Activated CD4-positive, alpha-beta T cell treated with anti-CD3 and anti-CD28 coated beads for 36 hours (primary cell): Measurements from ENCODE around the gene TKFC. TPM values are rescaled to one million over a fixed set of nuclear protein-coding genes. Genes with fewer than 3 reads are reported as not detected.
A peak's percentile ranks its signal among the peaks of the same experiment; 100 is the strongest.
"Not testable (repeated sequence)": the region's sequence is repeated elsewhere in the genome, so short reads cannot be mapped to it uniquely, and the experiment has no call there.

Experiments
- ATAC-seq: fragments of 200-7000 bp; cut with Tn5 transposase; one replicate; pipeline ENCODE4 v1.10.0; 2021; ENCODE audit warnings: mild to moderate bottlenecking, moderate library complexity
- CTCF ChIA-PET: fragments of 350-600 bp; sonication (Branson Sonifier 250); formaldehyde crosslinking; loops from one replicate; lab custom pipeline; 2021; ENCODE audit warnings: antibody characterized with exemption; lab: Charles Lee
- POLR2A ChIA-PET: fragments of 350-600 bp; sonication (Branson Sonifier 250); formaldehyde crosslinking; loops from one replicate; lab custom pipeline; 2021; ENCODE audit warnings: antibody characterized with exemption, inconsistent platforms; lab: Charles Lee
- DNase-seq: peaks from one replicate; pipeline ENCODE4 v3.0.0-alpha.2; 2020
- H3K27ac Mint-ChIP-seq: one replicate; pipeline ENCODE4 v1.8.0; 2021; ENCODE audit warnings: mixed read lengths
- H3K27me3 Mint-ChIP-seq: one replicate; pipeline ENCODE4 v1.8.0; 2021; ENCODE audit warnings: mixed read lengths
- H3K36me3 Mint-ChIP-seq: one replicate; pipeline ENCODE4 v1.8.0; 2021; ENCODE audit warnings: low read depth, mixed read lengths
- H3K4me1 Mint-ChIP-seq: one replicate; pipeline ENCODE4 v1.8.0; 2021; ENCODE audit warnings: mixed read lengths
- H3K4me3 Mint-ChIP-seq: one replicate; pipeline ENCODE4 v1.8.0; 2021; ENCODE audit warnings: mild to moderate bottlenecking, moderate library complexity, mixed read lengths
- H3K9me3 Mint-ChIP-seq: one replicate; pipeline ENCODE4 v1.8.0; 2021; ENCODE audit warnings: low read depth, mixed read lengths
- intact Hi-C, 2 experiments: fragments of 100-400 bp; cut with DNase I in 1 of 2; cut with micrococcal nuclease in 1 of 2; formaldehyde crosslinking; loops; one replicate each; pipeline versions ENCODE4 v1.14.2 to v1.15.1; 2022 to 2024; cut with DNase I, micrococcal nuclease
- total RNA-seq, 2 experiments: library from RNA; stranded (reverse); gene quantifications; one replicate each; pipeline ENCODE4 v1.2.3, GENCODE V29; 2021

TKFC gene
- total RNA-seq, 2 experiments from 2014 or later: 100 to 107 TPM

DNA sequence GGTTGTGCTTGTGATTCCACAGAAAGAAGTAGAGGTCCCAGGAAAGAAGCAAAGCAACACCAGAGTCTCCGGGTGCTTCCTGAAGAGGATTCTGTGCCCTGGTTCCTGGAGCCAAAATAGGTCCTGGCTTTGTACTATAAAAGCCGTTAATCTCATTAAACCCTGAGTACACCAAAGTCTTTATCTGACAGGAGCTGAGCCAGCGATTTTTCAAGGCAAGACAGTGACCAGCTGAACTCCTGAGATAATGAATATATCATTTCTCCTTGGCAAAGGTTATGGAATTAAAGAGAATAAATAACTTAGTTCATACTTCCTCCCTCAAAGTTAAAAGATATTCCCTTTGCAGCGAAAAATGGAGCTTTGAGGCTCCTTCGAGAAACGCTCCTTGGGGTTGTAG, 34.4 kb downstream of the TKFC start:
- intact Hi-C loops: no loop called here
- Mint-ChIP-seq H3K4me1 (peaks cover 21% of the 10 kb centered on the region), H3K36me3 (peaks cover 50% of the 10 kb centered on the region), H3K27me3 (no peaks in the 10 kb centered on the region), H3K4me3 (no peak overlapping the region), H3K9me3 (no peaks in the 10 kb centered on the region), H3K27ac (no peak overlapping the region)
- ChIA-PET CTCF (interaction anchor here (1.3 to 9.5 kb wide), 4 partner anchors 17 to 68 kb away, joined by 4 to 66 read pairs (median 17); partner anchors contain the start of genes DDB1 and TKFC), POLR2A (no interaction called here)
- no peak for DNase-seq
- ATAC-seq: no peak

DNA sequence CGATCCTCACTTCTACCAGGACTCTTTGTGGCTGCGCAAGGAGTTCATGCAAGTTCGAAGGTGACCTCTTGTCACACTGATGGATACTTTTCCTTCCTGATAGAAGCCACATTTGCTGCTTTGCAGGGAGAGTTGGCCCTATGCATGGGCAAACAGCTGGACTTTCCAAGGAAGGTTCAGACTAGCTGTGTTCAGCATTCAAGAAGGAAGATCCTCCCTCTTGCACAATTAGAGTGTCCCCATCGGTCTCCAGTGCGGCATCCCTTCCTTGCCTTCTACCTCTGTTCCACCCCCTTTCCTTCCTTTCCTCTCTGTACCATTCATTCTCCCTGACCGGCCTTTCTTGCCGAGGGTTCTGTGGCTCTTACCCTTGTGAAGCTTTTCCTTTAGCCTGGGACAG, 35.6 kb downstream of the TKFC start:
- ChIA-PET POLR2A (no interaction called here), CTCF (interaction anchor here (0.6 to 4.5 kb wide), 4 partner anchors 14 to 67 kb away, joined by 3 to 28 read pairs (median 4); no protein-coding TSS in a partner anchor)
- Mint-ChIP-seq H3K4me1 (peaks cover 12% of the 10 kb centered on the region), H3K4me3 (no peak overlapping the region), H3K27me3 (no peaks in the 10 kb centered on the region), H3K36me3 (peaks cover 49% of the 10 kb centered on the region), H3K9me3 (no peaks in the 10 kb centered on the region), H3K27ac (no peak overlapping the region)
- DNase-seq (no peak), ATAC-seq (no peak)
- intact Hi-C loops: no loop called here

DNA sequence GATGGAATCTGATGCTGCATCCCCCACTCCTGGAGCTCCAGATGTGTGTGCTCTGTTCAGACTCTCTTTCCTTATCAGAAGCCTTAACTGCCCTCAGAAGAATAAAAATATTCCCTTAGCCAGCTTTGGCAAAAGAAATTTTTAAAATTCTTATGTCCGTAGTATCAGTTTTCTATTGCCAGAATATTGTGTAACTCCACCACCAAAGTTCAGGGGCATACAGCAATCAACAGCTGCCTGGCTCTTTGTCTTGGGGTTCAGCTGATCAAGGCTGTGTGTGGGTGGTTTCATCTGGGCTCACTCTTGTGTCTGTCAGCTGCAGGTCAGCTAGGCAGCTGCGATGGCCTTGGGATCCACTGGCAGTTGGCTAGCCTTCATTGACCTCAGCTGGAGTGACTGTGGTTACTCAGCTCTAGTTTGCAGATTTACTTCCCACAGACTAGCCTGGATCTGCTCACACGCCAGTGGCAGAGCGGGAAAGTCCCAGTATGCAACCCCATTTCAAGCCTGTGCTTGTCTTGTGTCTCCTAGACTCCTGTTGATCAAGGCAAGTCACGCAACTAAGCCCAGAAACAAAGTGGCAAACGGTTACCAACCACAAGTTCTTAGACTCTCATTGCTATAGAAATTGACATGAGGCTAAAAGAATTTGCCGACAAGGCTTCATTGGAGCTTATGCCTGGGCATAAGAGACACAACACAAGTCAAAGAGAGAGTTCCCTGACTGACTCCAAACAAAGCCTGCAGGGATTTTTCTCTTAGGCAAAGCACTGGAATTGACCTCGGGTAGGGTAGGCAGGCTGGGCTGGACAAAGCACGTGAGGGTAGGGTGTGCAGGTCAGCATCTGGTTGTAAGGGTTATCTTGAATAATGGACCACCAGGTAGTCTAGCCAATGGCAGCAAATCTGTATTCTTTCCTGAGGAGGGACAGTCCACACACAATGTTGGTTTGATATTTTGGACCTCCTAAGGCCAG, 36.6 kb downstream of the TKFC start:
- POLR2A ChIA-PET: interaction anchor here (1.4 kb wide), 1 partner anchor 29 kb away, joined by 4 read pairs; no protein-coding TSS in a partner anchor
- no peak overlapping the region for H3K27ac Mint-ChIP-seq
- peaks cover 7% of the 10 kb centered on the region for H3K4me1 Mint-ChIP-seq
- peaks cover 45% of the 10 kb centered on the region for H3K36me3 Mint-ChIP-seq
- intact Hi-C loops: no loop called here
- H3K9me3 Mint-ChIP-seq: no peaks in the 10 kb centered on the region
- no peaks in the 10 kb centered on the region for H3K27me3 Mint-ChIP-seq
- no peak for DNase-seq
- CTCF ChIA-PET: interaction anchor here (0.6 to 4.5 kb wide), 8 partner anchors 8 to 66 kb away, joined by 3 to 28 read pairs (median 5); partner anchors contain the start of genes CYB561A3, TMEM138 and TMEM216
- no peak for ATAC-seq
- no peak overlapping the region for H3K4me3 Mint-ChIP-seq

- Mint-ChIP-seq H3K27me3 (no peaks in the 10 kb centered on the region), H3K4me3 (no peak overlapping the region), H3K9me3 (peaks cover 3% of the 10 kb centered on the region), H3K27ac (peak overlapping the region; percentile 59), H3K36me3 (peaks cover 51% of the 10 kb centered on the region), H3K4me1 (peaks cover 7% of the 10 kb centered on the region)
- intact Hi-C loops: no loop called here
- no peak for DNase-seq
- ChIA-PET POLR2A (interaction anchor here (1.4 kb wide), 1 partner anchor 28 kb away, joined by 4 read pairs; no protein-coding TSS in a partner anchor), CTCF (interaction anchor here (0.7 to 4.5 kb wide), 9 partner anchors 9 to 117 kb away, joined by 3 to 28 read pairs (median 4); partner anchors contain the start of genes CYB561A3, TMEM138 and TMEM216)
- ATAC-seq: peak; percentile 60
These were observed 37.4 kb downstream of the TKFC start for GRCh38 chr11:61370349-61371005.

DNA sequence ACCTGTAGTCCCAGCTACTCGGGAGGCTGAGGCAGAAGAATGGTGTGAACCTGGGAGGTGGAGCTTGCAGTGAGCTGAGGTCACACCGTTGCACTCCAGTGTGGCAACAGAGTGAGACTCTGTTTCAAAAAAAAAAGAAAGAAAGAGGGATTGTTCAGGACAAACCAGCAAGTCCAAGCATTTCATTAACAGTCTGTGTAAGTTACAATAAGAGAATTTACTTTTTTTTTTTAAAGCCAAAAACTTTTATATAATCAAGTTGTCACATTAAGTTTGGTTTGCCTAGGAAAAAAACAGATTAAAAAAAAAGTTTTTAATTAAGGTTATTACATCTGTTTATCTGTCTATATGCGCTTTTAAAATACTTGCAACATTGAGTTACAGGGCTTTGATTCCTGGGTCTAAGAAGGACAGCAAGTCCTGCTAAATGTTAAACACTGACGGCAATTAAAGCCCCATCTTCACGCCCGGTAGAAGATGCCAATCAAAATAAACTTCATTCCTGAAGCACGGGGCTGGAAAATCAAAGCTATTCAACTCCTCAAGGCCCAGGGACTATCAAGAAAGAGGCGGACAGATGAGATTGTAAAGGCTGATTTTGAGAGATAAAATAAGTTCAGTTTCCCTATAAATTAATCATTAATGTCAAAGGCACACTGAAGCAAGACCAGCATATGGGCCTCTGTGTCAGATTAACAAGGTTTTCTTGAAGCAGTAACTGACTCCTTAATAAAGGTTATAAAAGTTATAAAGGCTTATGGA, 39.8 kb downstream of the TKFC start:
- H3K27ac Mint-ChIP-seq: no peak overlapping the region
- POLR2A ChIA-PET: interaction anchor here (0.6 kb wide), 2 partner anchors 56 to 539 kb away, joined by 5 read pairs; no protein-coding TSS in a partner anchor
- intact Hi-C loops: no loop called here
- CTCF ChIA-PET: interaction anchor here (2.9 to 5.0 kb wide), 2 partner anchors 10 to 12 kb away, joined by 12 to 32 read pairs; partner anchors contain the start of genes CYB561A3 and TMEM138
- peaks cover 58% of the 10 kb centered on the region for H3K36me3 Mint-ChIP-seq
- DNase-seq (no peak), ATAC-seq (no peak)
- no peak overlapping the region for H3K4me3 Mint-ChIP-seq
- H3K9me3 Mint-ChIP-seq: peaks cover 3% of the 10 kb centered on the region
- peaks cover 7% of the 10 kb centered on the region for H3K4me1 Mint-ChIP-seq
- H3K27me3 Mint-ChIP-seq: no peaks in the 10 kb centered on the region

GRCh38 chr11:61375761-61376108, 42.7 kb downstream of the TKFC start:
- ATAC-seq (no peak), DNase-seq (no peak)
- peaks cover 37% of the 10 kb centered on the region for H3K36me3 Mint-ChIP-seq
- H3K4me3 Mint-ChIP-seq: no peak overlapping the region
- intact Hi-C loops: no loop called here
- ChIA-PET CTCF (interaction anchor here (1.4 to 5.0 kb wide), 2 partner anchors 10 to 40 kb away, joined by 6 to 32 read pairs; no protein-coding TSS in a partner anchor), POLR2A (no interaction called here)
- H3K4me1 Mint-ChIP-seq: no peaks in the 10 kb centered on the region
- no peak overlapping the region for H3K27ac Mint-ChIP-seq
- no peaks in the 10 kb centered on the region for H3K27me3 Mint-ChIP-seq
- H3K9me3 Mint-ChIP-seq: peaks cover 3% of the 10 kb centered on the region

DNA sequence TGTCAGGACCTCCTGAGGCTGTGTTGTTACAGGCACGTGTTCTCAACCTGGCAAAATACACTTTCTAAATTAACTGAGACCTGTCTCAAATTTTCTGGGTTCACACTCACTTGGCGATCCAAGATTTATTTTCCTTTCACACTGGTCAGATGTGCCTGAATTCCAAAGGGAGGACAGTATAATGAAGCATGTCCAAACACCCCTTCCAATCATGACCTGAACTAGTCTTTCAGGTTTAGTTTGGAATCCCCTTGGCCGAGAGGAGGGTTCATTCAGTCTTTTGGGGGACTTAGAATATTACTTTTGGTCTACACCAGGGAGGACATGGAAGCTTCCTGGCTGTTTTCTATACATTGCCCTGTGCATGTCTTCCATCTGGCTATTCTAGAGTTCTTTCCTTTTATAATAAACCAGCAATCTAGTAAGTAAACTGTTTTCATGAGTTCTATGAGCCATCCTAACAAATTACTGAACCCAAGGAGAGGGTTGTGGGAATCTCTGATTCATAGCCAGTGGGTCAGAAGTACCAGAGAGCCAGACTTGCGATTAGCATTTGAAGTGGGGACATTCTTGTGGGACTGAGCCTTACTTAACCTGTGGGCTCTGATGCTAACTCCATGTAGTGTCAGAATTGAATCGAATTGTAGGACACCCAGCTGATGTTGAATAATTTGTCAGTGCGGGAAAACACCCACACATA, 44.6 kb downstream of the TKFC start:
- H3K27ac Mint-ChIP-seq: peak overlapping the region; percentile 14
- POLR2A ChIA-PET: no interaction called here
- no peaks in the 10 kb centered on the region for H3K27me3 Mint-ChIP-seq
- peaks cover 32% of the 10 kb centered on the region for H3K36me3 Mint-ChIP-seq
- no peak overlapping the region for H3K4me3 Mint-ChIP-seq
- H3K9me3 Mint-ChIP-seq: peaks cover 3% of the 10 kb centered on the region
- intact Hi-C loops: no loop called here
- CTCF ChIA-PET: interaction anchor here (1.4 kb wide), 1 partner anchor 42 kb away, joined by 6 read pairs; no protein-coding TSS in a partner anchor
- no peaks in the 10 kb centered on the region for H3K4me1 Mint-ChIP-seq
- no peak for DNase-seq
- no peak for ATAC-seq

DNA sequence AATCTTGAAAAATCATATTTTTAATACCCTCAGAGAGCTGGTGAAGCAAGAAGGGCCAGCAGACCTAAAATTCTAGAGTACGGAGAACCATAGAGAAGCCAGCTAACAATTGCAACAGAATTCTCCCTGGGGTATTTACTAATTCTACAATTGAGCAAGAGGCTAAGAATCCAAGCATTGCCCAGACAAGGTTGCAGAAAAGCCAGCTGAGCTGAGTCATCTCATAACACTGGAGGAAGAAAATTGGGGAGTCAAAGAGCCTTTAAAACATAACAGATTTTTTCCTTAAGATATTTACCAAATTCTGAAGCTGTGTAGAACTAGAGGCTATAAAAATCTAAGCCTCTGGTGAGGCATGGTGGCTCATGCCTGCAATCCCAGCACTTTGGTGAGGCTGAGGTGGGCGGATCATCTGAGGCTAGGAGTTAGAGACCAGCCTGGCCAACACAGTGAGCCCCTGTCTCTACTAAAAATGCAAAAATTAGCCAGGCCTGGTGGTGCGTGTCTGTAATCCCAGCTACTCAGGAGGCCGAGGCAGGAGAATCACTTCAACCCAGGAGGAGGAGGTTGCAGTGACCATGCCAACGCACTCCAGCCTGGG, 45.8 kb downstream of the TKFC start:
- POLR2A ChIA-PET: no interaction called here
- Mint-ChIP-seq H3K4me1 (no peaks in the 10 kb centered on the region), H3K27me3 (no peaks in the 10 kb centered on the region), H3K27ac (no peak overlapping the region), H3K9me3 (peaks cover 3% of the 10 kb centered on the region), H3K36me3 (peaks cover 30% of the 10 kb centered on the region), H3K4me3 (no peak overlapping the region)
- CTCF ChIA-PET: interaction anchor here (0.6 kb wide), 1 partner anchor 80 kb away, joined by 3 read pairs; no protein-coding TSS in a partner anchor
- no peak for DNase-seq
- ATAC-seq: no peak
- intact Hi-C loops: no loop called here

- Mint-ChIP-seq H3K9me3 (no peaks in the 10 kb centered on the region), H3K27me3 (no peaks in the 10 kb centered on the region), H3K36me3 (peaks cover 14% of the 10 kb centered on the region), H3K4me3 (no peak overlapping the region), H3K27ac (no peak overlapping the region), H3K4me1 (peaks cover 3% of the 10 kb centered on the region)
- intact Hi-C loops: no loop called here
- ATAC-seq: no peak
- no peak for DNase-seq
- CTCF ChIA-PET: interaction anchor here (1.7 to 7.1 kb wide), 2 partner anchors 45 to 126 kb away, joined by 4 to 185 read pairs; partner anchors contain the start of genes DDB1 and TKFC
- POLR2A ChIA-PET: no interaction called here
These were observed 47.9 kb downstream of the TKFC start for GRCh38 chr11:61380884-61381283.

DNA sequence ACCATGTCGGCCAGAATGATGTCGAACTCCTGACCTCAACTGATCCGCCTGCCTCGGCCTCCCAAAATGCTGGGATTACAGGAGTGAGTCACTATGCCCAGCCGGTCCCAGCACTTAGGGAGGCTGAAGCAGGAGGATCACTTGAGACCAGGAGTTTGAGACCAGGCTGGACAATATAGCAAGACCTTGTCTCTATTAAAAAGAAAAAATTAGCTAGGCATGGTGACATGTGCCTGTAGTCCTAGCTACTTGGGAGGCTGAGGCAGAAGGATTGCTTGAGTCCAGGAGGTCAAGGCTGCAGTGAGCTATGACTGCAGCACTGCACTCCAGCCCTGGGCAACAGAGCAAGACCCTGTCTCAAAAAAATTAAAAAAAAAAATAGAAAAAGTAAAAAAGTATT, 50.8 kb downstream of the TKFC start:
- intact Hi-C loops: loop anchor here in 1 of 2 experiments (2.0 kb wide), 1 partner anchor 609 kb away; no protein-coding TSS in a partner anchor
- ATAC-seq, H3K4me3 Mint-ChIP-seq, H3K27ac Mint-ChIP-seq, POLR2A ChIA-PET, H3K4me1 Mint-ChIP-seq, H3K36me3 Mint-ChIP-seq, H3K27me3 Mint-ChIP-seq, DNase-seq, H3K9me3 Mint-ChIP-seq: not testable (repeated sequence)
- CTCF ChIA-PET: interaction anchor here (1.2 to 7.1 kb wide), 5 partner anchors 10 to 131 kb away, joined by 4 to 185 read pairs (median 47); partner anchors contain the start of genes CYB561A3, DDB1, TKFC and TMEM138
